SK-N-SH (cell line): Measurements from ENCODE around the gene KRTAP6-3. TPM values are rescaled to one million over a fixed set of nuclear protein-coding genes. Genes with fewer than 3 reads are reported as not detected.

ENCODE experiments used
- CTCF ChIA-PET: fragments of 300-600, 350-600 bp; formaldehyde crosslinking; extraction: SDS; loops from one replicate; lab custom pipeline; 2021; lab: Yijun Ruan, JAX
- POLR2A ChIA-PET: fragments of 350-600 bp; sonication (Branson Sonifier 250); formaldehyde crosslinking; extraction: SDS; loops from one replicate; lab custom pipeline; 2020; ENCODE audit warnings: antibody characterized with exemption, inconsistent platforms; lab: Yijun Ruan, JAX
- DNase-seq: peaks from one replicate; pipeline ENCODE4 v3.0.0; 2012
- H2AFZ ChIP-seq: fragments of 200-600 bp; sonication (generic); 2 replicates; pipeline ENCODE4 v1.8.1; 2016; ENCODE audit warnings: antibody characterized with exemption, mild to moderate bottlenecking, low read depth
- H3F3A ChIP-seq: fragments of 200-600 bp; sonication (generic); replicated peaks from 2 replicates; pipeline ENCODE3; 2016; ENCODE audit warnings: antibody characterized with exemption, mild to moderate bottlenecking; ENCODE audit not compliant: insufficient read depth
- H3K27ac ChIP-seq, 2 experiments: fragments of 200-500 bp in 1 of 2; fragments of 200-600 bp in 1 of 2; sonication (Bioruptor generic) in 1 of 2; sonication (generic), shearing (Covaris generic) in 1 of 2; 2 replicates each; pipeline versions ENCODE4 v1.5.1 to v1.6.1; 2014 to 2016; ENCODE audit warnings: low read depth in 2 of 2, inconsistent platforms in 1 of 2, low read length in 1 of 2, mild to moderate bottlenecking in 1 of 2, mixed read lengths in 1 of 2
- H3K27me3 ChIP-seq: fragments of 200-600 bp; sonication (generic), shearing (Covaris generic); 2 replicates; pipeline ENCODE4 v1.6.1; 2016; ENCODE audit warnings: mixed run types; ENCODE audit not compliant: insufficient read depth
- H3K36me3 ChIP-seq, 2 experiments: fragments of 200-500 bp in 1 of 2; fragments of 200-600 bp in 1 of 2; sonication (Bioruptor generic) in 1 of 2; sonication (generic) in 1 of 2; replicated peaks in 1 of 2; 2 replicates each; pipeline versions ENCODE3 to v1.5.1; 2014 to 2016; ENCODE audit warnings: low read length in 1 of 2, mild to moderate bottlenecking in 1 of 2; ENCODE audit not compliant: insufficient read depth in 2 of 2, control insufficient read depth in 1 of 2
- H3K4me1 ChIP-seq, 2 experiments: fragments of 200-500 bp in 1 of 2; fragments of 200-600 bp in 1 of 2; sonication (Bioruptor generic) in 1 of 2; sonication (generic), shearing (Covaris generic) in 1 of 2; 2 replicates each; pipeline versions ENCODE4 v1.5.1 to v1.6.1; 2014 to 2016; ENCODE audit warnings: low read depth in 1 of 2, low read length in 1 of 2, mixed run types in 1 of 2; ENCODE audit not compliant: insufficient read depth in 2 of 2, control insufficient read depth in 1 of 2
- H3K4me2 ChIP-seq: fragments of 200-600 bp; sonication (generic), shearing (Covaris generic); 2 replicates; pipeline ENCODE4 v1.6.1; 2017; ENCODE audit warnings: mixed run types
- H3K4me3 ChIP-seq, 2 experiments: fragments of 200-500 bp in 1 of 2; fragments of 200-600 bp in 1 of 2; sonication (Bioruptor generic) in 1 of 2; sonication (generic), shearing (Covaris generic) in 1 of 2; 2 replicates each; pipeline versions ENCODE4 v1.5.1 to v1.8.1; 2014 to 2016; ENCODE audit warnings: low read depth in 2 of 2, inconsistent platforms in 1 of 2, low read length in 1 of 2, mild to moderate bottlenecking in 1 of 2, mixed read lengths in 1 of 2, moderate library complexity in 1 of 2
- H3K79me2 ChIP-seq: fragments of 200-600 bp; sonication (generic); 2 replicates; pipeline ENCODE4 v1.8.1; 2017; ENCODE audit warnings: mild to moderate bottlenecking; ENCODE audit not compliant: insufficient read depth
- H3K9ac ChIP-seq: fragments of 200-600 bp; sonication (generic); 2 replicates; pipeline ENCODE4 v1.6.1; 2017; ENCODE audit warnings: mixed run types
- H3K9me2 ChIP-seq: fragments of 200-600 bp; sonication (generic); 2 replicates; pipeline ENCODE4 v1.6.1; 2017; ENCODE audit warnings: mixed run types
- H3K9me3 ChIP-seq: fragments of 200-600 bp; sonication (generic); 2 replicates; pipeline ENCODE4 v1.6.1; 2017; ENCODE audit warnings: mixed run types, mild to moderate bottlenecking, moderate library complexity
- H4K20me1 ChIP-seq: fragments of 200-600 bp; sonication (generic); 2 replicates; pipeline ENCODE4 v1.6.1; 2017; ENCODE audit warnings: mild to moderate bottlenecking, mixed run types; ENCODE audit not compliant: insufficient read depth
- EZH2phosphoT487 ChIP-seq: fragments of 200-600 bp; sonication (generic); IDR thresholded peaks from 2 replicates; pipeline ENCODE4 v1.6.1; 2017; ENCODE audit warnings: low read depth, mixed run types, mild to moderate bottlenecking, antibody characterized with exemption, moderate library complexity, borderline replicate concordance
- FOSL2 ChIP-seq: IDR thresholded peaks from 2 replicates; pipeline ENCODE4 v1.4.0; 2012; ENCODE audit warnings: low read depth, mild to moderate bottlenecking, moderate library complexity, borderline replicate concordance
- FOXJ3 ChIP-seq: sonication (generic); formaldehyde crosslinking; IDR thresholded peaks from 2 replicates; pipeline ENCODE4 v1.5.1; 2020; ENCODE audit warnings: mild to moderate bottlenecking, missing genetic modification reagents
- FOXM1 ChIP-seq: IDR thresholded peaks from 2 replicates; pipeline ENCODE4 v1.4.0; 2012; ENCODE audit warnings: low read depth, mild to moderate bottlenecking
- GABPA ChIP-seq: IDR thresholded peaks from 2 replicates; pipeline ENCODE4 v1.4.0; 2012; ENCODE audit warnings: low read depth, mild to moderate bottlenecking
- IRF3 ChIP-seq: fragments of 150-350 bp; IDR thresholded peaks from 2 replicates; pipeline ENCODE4 v1.6.1; 2016; ENCODE audit warnings: mild to moderate bottlenecking, low read depth, low read length
- MEF2A ChIP-seq: IDR thresholded peaks from 2 replicates; pipeline ENCODE4 v1.4.0; 2012; ENCODE audit warnings: low read depth, borderline replicate concordance
- NFIC ChIP-seq: IDR thresholded peaks from 2 replicates; pipeline ENCODE4 v1.4.0; 2012; ENCODE audit warnings: borderline replicate concordance
- POLR2AphosphoS5 ChIP-seq: IDR thresholded peaks from 2 replicates; pipeline ENCODE4 v1.6.1; 2012; ENCODE audit warnings: low read depth, low read length
- RFX5 ChIP-seq: IDR thresholded peaks from 2 replicates; pipeline ENCODE4 v1.6.1; 2012; ENCODE audit warnings: mild to moderate bottlenecking, improper control_type of control experiment, low read length
- RXRA ChIP-seq: IDR thresholded peaks from 2 replicates; pipeline ENCODE4 v1.4.0; 2012; ENCODE audit warnings: low read depth, mild to moderate bottlenecking, borderline replicate concordance
- SIN3A ChIP-seq: IDR thresholded peaks from 2 replicates; pipeline ENCODE4 v1.6.1; 2012; ENCODE audit warnings: low read depth, mild to moderate bottlenecking, low read length, moderate library complexity, borderline replicate concordance
- TCF12 ChIP-seq: IDR thresholded peaks from 2 replicates; pipeline ENCODE4 v1.4.0; 2012
- TEAD4 ChIP-seq: IDR thresholded peaks from 2 replicates; pipeline ENCODE4 v1.4.0; 2012; ENCODE audit warnings: mild to moderate bottlenecking, borderline replicate concordance; ENCODE audit not compliant: insufficient read depth
- USF1 ChIP-seq: IDR thresholded peaks from 2 replicates; pipeline ENCODE4 v1.4.0; 2012; ENCODE audit warnings: low read depth, borderline replicate concordance
- USF2 ChIP-seq: fragments of 150-350 bp; IDR thresholded peaks from 2 replicates; pipeline ENCODE4 v1.6.1; 2017; ENCODE audit warnings: antibody characterized with exemption, low read length, low read depth, borderline replicate concordance
- YY1 ChIP-seq: IDR thresholded peaks from 2 replicates; pipeline ENCODE4 v1.4.0; 2012; ENCODE audit warnings: low read depth, mild to moderate bottlenecking
- WGBS: methylation state at CpG from one replicate; pipeline ENCODE4 v1.1.6; 2017; ENCODE audit warnings: low lambda C conversion rate; 5-methylcytosine and 5-hydroxymethylcytosine counted together
- polyA plus RNA-seq, 3 experiments: library from polyadenylated mRNA; depleted of rRNA; stranded (reverse); fragments of >200 nt; gene quantifications; 2 replicates each; pipeline ENCODE4 v1.2.3, GENCODE V29; 2012
- TF ChIP-seq, protein P1 (sequence below): fragments of 200-600 bp; sonication (generic); IDR thresholded peaks from 2 replicates; pipeline ENCODE4 v1.6.1; 2017; ENCODE audit warnings: antibody characterized with exemption, mild to moderate bottlenecking, moderate library complexity
- TF ChIP-seq, protein P2 (sequence below): IDR thresholded peaks from 2 replicates; pipeline ENCODE4; 2012

The KRTAP6-3 gene
- polyA plus RNA-seq, 1 of the 3 experiments (the other 2 are of a cell fraction): not detected

- no peaks in the 10 kb centered on the region for H3K4me1 ChIP-seq
- no peaks in the 10 kb centered on the region for H3K79me2 ChIP-seq
- H2AFZ ChIP-seq: no peak overlapping the region
- CTCF ChIA-PET: no interaction called here
- POLR2A ChIA-PET: no interaction called here
- H3K4me2 ChIP-seq: no peak overlapping the region
- H3K27ac ChIP-seq: no peak overlapping the region
- WGBS: 0% methylated on average over 1 of the region's 1 CpG
- no peaks in the 10 kb centered on the region for H4K20me1 ChIP-seq
- no peaks in the 10 kb centered on the region for H3K9me2 ChIP-seq
- H3K9ac ChIP-seq: no peak overlapping the region
- TF ChIP-seq, protein P1, sequence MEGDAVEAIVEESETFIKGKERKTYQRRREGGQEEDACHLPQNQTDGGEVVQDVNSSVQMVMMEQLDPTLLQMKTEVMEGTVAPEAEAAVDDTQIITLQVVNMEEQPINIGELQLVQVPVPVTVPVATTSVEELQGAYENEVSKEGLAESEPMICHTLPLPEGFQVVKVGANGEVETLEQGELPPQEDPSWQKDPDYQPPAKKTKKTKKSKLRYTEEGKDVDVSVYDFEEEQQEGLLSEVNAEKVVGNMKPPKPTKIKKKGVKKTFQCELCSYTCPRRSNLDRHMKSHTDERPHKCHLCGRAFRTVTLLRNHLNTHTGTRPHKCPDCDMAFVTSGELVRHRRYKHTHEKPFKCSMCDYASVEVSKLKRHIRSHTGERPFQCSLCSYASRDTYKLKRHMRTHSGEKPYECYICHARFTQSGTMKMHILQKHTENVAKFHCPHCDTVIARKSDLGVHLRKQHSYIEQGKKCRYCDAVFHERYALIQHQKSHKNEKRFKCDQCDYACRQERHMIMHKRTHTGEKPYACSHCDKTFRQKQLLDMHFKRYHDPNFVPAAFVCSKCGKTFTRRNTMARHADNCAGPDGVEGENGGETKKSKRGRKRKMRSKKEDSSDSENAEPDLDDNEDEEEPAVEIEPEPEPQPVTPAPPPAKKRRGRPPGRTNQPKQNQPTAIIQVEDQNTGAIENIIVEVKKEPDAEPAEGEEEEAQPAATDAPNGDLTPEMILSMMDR: no peak
- TF ChIP-seq MEF2A (no peak), RXRA (no peak), SIN3A (no peak), TEAD4 (no peak), POLR2AphosphoS5 (no peak), EZH2phosphoT487 (no peak), FOSL2 (no peak), USF1 (no peak), TCF12 (no peak), FOXM1 (no peak), YY1 (no peak), NFIC (no peak), FOXJ3 (CRISPR knock-in tag) (no peak), RFX5 (no peak), GABPA (no peak), USF2 (no peak), IRF3 (no peak)
- TF ChIP-seq, protein P2, sequence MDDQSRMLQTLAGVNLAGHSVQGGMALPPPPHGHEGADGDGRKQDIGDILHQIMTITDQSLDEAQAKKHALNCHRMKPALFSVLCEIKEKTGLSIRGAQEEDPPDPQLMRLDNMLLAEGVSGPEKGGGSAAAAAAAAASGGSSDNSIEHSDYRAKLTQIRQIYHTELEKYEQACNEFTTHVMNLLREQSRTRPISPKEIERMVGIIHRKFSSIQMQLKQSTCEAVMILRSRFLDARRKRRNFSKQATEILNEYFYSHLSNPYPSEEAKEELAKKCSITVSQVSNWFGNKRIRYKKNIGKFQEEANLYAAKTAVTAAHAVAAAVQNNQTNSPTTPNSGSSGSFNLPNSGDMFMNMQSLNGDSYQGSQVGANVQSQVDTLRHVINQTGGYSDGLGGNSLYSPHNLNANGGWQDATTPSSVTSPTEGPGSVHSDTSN: no peak
- no peak overlapping the region for H3K4me3 ChIP-seq
- no peaks in the 10 kb centered on the region for H3K9me3 ChIP-seq
- no peaks in the 10 kb centered on the region for H3F3A ChIP-seq
- no peaks in the 10 kb centered on the region for H3K36me3 ChIP-seq
- DNase-seq: no peak
- no peaks in the 10 kb centered on the region for H3K27me3 ChIP-seq
Observed at GRCh38 chr21:30552782-30553181, 39.5 kb upstream of the KRTAP6-3 start.
